ENCODE measurements around the gene UBE2O. TPM values are rescaled to one million over a fixed set of nuclear protein-coding genes. Genes with fewer than 3 reads are reported as not detected.

UBE2O gene
- total RNA-seq, 1 experiment from 2014 or later = 52.6 TPM

GRCh38 chr17:76458580-76459490 lies 5.9 kb upstream of the UBE2O start:
- Histone ChIP-seq H2BK15ac (ENCODE audit: low read depth, low read length) (no peak overlapping the region), H2BK120ac (ENCODE audit: low read depth, low read length, poor library complexity, severe bottlenecking) (no peak overlapping the region), H4K20me1 (ENCODE audit: control insufficient read depth, insufficient read depth, insufficient read length) (no peaks in the 10 kb centered on the region), H3K4ac (ENCODE audit: low read depth, low read length) (no peak overlapping the region), H4K91ac (ENCODE audit: insufficient read length, low read depth, low read length) (no peak overlapping the region), H3K27me3 (ENCODE audit: insufficient read depth, low read length) (no peaks in the 10 kb centered on the region), H3K23me2 (ENCODE audit: insufficient read length, low read depth, low read length, poor library complexity, severe bottlenecking) (no peaks in the 10 kb centered on the region), H4K5ac (ENCODE audit: insufficient read length, low read depth, low read length) (no peak overlapping the region), H2AFZ (ENCODE audit: low read length) (no peak overlapping the region), H3K79me1 (ENCODE audit: insufficient read depth, low read depth, low read length, poor library complexity, severe bottlenecking) (no peaks in the 10 kb centered on the region), H3K18ac (ENCODE audit: insufficient read length, low read depth, low read length) (no peak overlapping the region), H3K56ac (ENCODE audit: insufficient read length, low read depth, low read length) (no peak overlapping the region), H3K79me2 (ENCODE audit: insufficient read depth, low read length) (no peaks in the 10 kb centered on the region), H3K27ac (ENCODE audit: insufficient read length, low read depth, low read length) (no peak overlapping the region), H3K4me2 (ENCODE audit: insufficient read depth, insufficient read length, low read length) (no peak overlapping the region), H3K23ac (ENCODE audit: insufficient read length, low read depth, low read length) (no peak overlapping the region), H4K8ac (replicated peaks; ENCODE audit: insufficient read length, low read depth, low read length) (no peak overlapping the region), H3K9ac (ENCODE audit: extremely low read depth, insufficient read length, low read length) (no peak overlapping the region), H2BK12ac (ENCODE audit: insufficient read length, low read depth, low read length) (no peak overlapping the region), H2AK5ac (ENCODE audit: insufficient read length, low read length) (no peak overlapping the region), H3K9me3 (ENCODE audit: control insufficient read depth, low read depth, low read length) (no peaks in the 10 kb centered on the region), H2BK20ac (ENCODE audit: low read depth, low read length, poor library complexity, severe bottlenecking) (no peak overlapping the region), H3T11ph (ENCODE audit: low read length) (no peak overlapping the region), H2BK5ac (ENCODE audit: insufficient read length, low read length) (no peak overlapping the region), H3K14ac (ENCODE audit: insufficient read depth, low read length) (no peak overlapping the region), H3K4me1 (ENCODE audit: insufficient read depth, low read length) (no peaks in the 10 kb centered on the region)
- peaks cover 13 to 17% of the 10 kb centered on the region in 2 experiments for H3K4me1 Mint-ChIP-seq
- peaks cover 16% of the 10 kb centered on the region for H3K27me3 Mint-ChIP-seq (ENCODE audit: low read depth)
- H3K4me3 Mint-ChIP-seq = no peak overlapping the region; a peak in 1 of 5 replicates
- DNase-seq = peak; percentile 95
- no peak overlapping the region; a peak in 1 of 7 replicates for H3K27ac Mint-ChIP-seq
- no peaks in the 10 kb centered on the region for H3K9me3 Mint-ChIP-seq
- WGBS (ENCODE audit: extremely low coverage, insufficient read length, low lambda C conversion rate) = no CpG with 5 or more reads among the region's 9 CpGs
- H3K36me3 Mint-ChIP-seq (ENCODE audit: insufficient read depth in 1 of 3, low read depth in 3 of 3) = no peaks in the 10 kb centered on the region
- peak; percentile 66 for TF ChIP-seq CTCF (conservative IDR thresholded peaks at IDR 0.05)
